Measurements from ENCODE around the gene SH3BP5. TPM values are rescaled to one million over a fixed set of nuclear protein-coding genes. Genes with fewer than 3 reads are reported as not detected.
A peak's percentile ranks its signal among the peaks of the same experiment; 100 is the strongest.

Gene SH3BP5
- polyA plus RNA-seq, 1 of the 3 experiments (the other 2 are of a cell fraction) = 29.5 TPM

DNA sequence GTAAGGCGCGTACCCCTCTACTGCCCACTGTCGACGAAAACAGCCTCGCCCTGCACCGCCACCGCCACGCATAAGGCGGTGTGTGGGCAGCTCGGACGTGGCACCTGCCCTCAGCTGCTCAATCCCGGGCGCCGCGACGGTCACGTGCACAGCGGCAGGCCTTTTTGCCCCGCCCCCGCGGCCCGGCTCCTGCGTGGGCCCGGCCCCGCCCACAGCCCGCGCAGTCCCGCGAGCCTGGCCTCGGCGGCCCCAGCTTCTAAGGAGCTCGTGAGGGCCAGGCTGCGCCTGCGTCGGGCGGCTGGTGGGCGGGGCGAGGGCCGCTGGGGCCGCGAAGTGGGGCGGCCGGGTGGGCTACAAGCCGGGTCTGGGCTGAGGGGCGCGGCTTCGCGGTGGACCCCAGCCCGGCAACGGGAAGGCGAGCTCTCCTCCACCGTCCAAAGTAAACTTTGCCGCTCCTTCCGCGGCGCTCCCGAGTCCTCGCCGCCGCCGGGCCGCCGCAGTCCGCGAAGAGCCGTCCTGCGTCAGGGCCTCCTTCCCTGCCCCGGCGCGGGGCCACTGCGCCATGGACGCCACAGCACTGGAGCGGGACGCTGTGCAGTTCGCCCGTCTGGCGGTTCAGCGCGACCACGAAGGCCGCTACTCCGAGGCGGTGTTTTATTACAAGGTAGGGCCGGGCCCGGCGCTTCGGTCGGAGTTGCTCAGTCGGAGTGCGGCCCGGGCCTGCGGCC, 126.3 kb downstream of the SH3BP5 start, which contains the start of gene CAPN7 (continued):
- TF ChIP-seq, protein P1, sequence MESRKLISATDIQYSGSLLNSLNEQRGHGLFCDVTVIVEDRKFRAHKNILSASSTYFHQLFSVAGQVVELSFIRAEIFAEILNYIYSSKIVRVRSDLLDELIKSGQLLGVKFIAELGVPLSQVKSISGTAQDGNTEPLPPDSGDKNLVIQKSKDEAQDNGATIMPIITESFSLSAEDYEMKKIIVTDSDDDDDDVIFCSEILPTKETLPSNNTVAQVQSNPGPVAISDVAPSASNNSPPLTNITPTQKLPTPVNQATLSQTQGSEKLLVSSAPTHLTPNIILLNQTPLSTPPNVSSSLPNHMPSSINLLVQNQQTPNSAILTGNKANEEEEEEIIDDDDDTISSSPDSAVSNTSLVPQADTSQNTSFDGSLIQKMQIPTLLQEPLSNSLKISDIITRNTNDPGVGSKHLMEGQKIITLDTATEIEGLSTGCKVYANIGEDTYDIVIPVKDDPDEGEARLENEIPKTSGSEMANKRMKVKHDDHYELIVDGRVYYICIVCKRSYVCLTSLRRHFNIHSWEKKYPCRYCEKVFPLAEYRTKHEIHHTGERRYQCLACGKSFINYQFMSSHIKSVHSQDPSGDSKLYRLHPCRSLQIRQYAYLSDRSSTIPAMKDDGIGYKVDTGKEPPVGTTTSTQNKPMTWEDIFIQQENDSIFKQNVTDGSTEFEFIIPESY (IDR thresholded peaks at IDR 0.05; ENCODE audit: borderline replicate concordance, low read depth) = peak; percentile 79; the same call in 1 of the 2 replicates
- TF ChIP-seq RAD21 (IDR thresholded peaks at IDR 0.05; ENCODE audit: low read length) (no peak), IRF3 (IDR thresholded peaks at IDR 0.05; ENCODE audit: low read depth, low read length) (no peak), EP300 (IDR thresholded peaks at IDR 0.05; ENCODE audit: borderline replicate concordance in 1 of 2, low read depth in 1 of 2, low read length in 1 of 2) (no peak), YY1 (IDR thresholded peaks at IDR 0.05; ENCODE audit: low read depth) (peak; percentile 73; the same call in 1 of the 2 replicates), MXI1 (IDR thresholded peaks at IDR 0.05; ENCODE audit: low read depth, low read length) (peak; percentile 83), GABPA (IDR thresholded peaks at IDR 0.05; ENCODE audit: low read depth) (no peak), SMC3 (IDR thresholded peaks at IDR 0.05; ENCODE audit: low read depth, low read length) (peak; percentile 2; the same call in 1 of the 2 replicates), CTCF (IDR thresholded peaks at IDR 0.05) (peak; percentile 53), NFIC (IDR thresholded peaks at IDR 0.05; ENCODE audit: borderline replicate concordance) (no peak), FOXJ3 (CRISPR knock-in tag; IDR thresholded peaks at IDR 0.05) (no peak), CHD2 (IDR thresholded peaks at IDR 0.05; ENCODE audit: low read length, partially characterized antibody) (peak; percentile 98), RXRA (IDR thresholded peaks at IDR 0.05; ENCODE audit: borderline replicate concordance, low read depth) (no peak), EZH2phosphoT487 (IDR thresholded peaks at IDR 0.05; ENCODE audit: borderline replicate concordance, low read depth) (no peak), RCOR1 (IDR thresholded peaks at IDR 0.05; ENCODE audit: low read length) (peak; percentile 35; the same call in 1 of the 2 replicates), ELF1 (IDR thresholded peaks at IDR 0.05) (no peak), FOSL2 (IDR thresholded peaks at IDR 0.05; ENCODE audit: borderline replicate concordance, low read depth) (no peak), FOXM1 (IDR thresholded peaks at IDR 0.05; ENCODE audit: low read depth) (no peak), NRF1 (IDR thresholded peaks at IDR 0.05; ENCODE audit: low read depth, low read length) (peak; percentile 92)
- TF ChIP-seq, protein P2, sequence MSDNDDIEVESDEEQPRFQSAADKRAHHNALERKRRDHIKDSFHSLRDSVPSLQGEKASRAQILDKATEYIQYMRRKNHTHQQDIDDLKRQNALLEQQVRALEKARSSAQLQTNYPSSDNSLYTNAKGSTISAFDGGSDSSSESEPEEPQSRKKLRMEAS (IDR thresholded peaks at IDR 0.05; ENCODE audit: low read depth) = peak; percentile 85
- TF ChIP-seq, protein P3, sequence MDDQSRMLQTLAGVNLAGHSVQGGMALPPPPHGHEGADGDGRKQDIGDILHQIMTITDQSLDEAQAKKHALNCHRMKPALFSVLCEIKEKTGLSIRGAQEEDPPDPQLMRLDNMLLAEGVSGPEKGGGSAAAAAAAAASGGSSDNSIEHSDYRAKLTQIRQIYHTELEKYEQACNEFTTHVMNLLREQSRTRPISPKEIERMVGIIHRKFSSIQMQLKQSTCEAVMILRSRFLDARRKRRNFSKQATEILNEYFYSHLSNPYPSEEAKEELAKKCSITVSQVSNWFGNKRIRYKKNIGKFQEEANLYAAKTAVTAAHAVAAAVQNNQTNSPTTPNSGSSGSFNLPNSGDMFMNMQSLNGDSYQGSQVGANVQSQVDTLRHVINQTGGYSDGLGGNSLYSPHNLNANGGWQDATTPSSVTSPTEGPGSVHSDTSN (IDR thresholded peaks at IDR 0.05) = no peak
